K562 treated with DMSO at 1 percent for 24 hours (cell line): ENCODE data around the gene OR5T1. TPM values are rescaled to one million over a fixed set of nuclear protein-coding genes. Genes with fewer than 3 reads are reported as not detected.

Source experiments
- total RNA-seq: library from RNA; unstranded; fragments of 300-600 nt; gene quantifications from 2 replicates; pipeline ENCODE4 v1.2.3, GENCODE V29; 2022; ENCODE audit warnings: low read depth; ENCODE audit not compliant: insufficient read depth

OR5T1 gene
- not detected in 2 replicates for total RNA-seq

GRCh38 chr11:56273854-56274253 is at the start of gene OR5T1:
TSS of gene OR5T1 (plus strand) at chr11:56274154. CDS start at chr11:56275639, 1,485 bp downstream.

DNA sequence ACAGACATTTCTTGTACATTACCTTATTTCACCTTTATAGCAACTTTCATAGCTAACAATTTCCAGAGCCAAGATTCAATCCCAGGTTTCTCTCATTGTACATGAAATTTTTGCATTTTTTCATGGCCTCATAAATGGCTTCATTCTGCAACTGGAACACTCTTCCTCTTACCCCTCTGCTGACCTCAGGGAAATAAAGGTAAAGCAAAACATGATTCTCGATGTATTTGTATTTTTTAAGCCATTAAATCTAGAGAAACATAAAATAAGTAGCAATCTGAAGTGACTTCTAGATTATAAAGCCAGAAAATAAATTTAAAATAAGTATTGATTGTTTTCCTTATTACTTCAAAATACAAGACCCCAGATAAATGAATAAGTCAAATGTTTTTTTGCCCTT is 39.8 kb upstream of the OR5T1 start, which contains the start of gene OR5T2:
Gene OR5T2, minus strand, starts transcription at position 101 of the 400 bp plus-strand sequence. CDS start 1,193 bp downstream, outside the sequence.

DNA sequence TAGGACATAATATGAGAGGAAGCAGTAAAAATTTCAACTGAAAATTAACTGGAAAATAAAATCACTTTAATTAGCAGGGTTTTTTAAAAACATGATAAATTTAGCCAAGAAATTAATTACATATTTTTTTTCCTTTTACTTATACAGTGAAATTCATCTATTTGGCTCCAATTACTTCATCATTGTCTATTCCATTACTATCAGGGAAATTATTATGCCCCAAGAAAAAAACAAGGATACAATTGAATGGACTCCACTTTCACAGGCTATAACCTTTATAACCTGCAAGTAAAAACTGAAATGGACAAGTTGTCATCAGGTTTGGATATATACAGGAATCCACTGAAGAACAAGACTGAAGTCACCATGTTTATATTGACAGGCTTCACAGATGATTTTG is 22.0 kb upstream of the OR5T1 start, which contains the start of gene OR5T3:
Gene OR5T3, plus strand, starts transcription at position 301 of the 400 bp plus-strand sequence. Its CDS starts 0 bp downstream, at position 301.

GRCh38 chr11:56292154-56292553 is 18.2 kb downstream of the OR5T1 start, which contains the start of gene OR8H1:
TSS of gene OR8H1 (minus strand) at chr11:56292254. CDS start at chr11:56291062, 1,192 bp downstream.

DNA sequence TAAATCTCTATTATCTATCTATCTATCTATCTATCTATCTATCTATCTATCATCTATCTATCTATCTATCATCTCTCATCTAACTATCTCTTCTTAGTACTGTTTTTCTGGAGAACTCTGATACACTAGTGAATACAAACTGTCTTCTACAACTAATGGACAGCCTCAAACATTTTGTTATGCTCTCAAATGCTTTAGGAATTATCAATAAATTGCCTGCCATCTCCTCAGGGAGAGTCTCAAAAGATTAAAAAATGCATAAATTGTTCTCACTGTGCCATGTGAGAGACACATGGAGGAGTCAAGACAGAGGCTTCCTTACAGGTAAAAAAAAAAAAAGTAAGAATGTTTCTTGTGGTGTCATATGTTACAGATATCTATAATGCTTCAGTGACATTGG is 40.9 kb downstream of the OR5T1 start, which contains the start of gene OR8K3:
Gene OR8K3, plus strand, starts transcription at position 301 of the 400 bp plus-strand sequence. CDS start 3,163 bp downstream, outside the sequence.

Other genes starting within 250 kb of the OR5T1 start
- not detected in 2 replicates for gene OR5AS1, start 246.5 kb upstream of the OR5T1 start, total RNA-seq
- not detected in 2 replicates for gene OR8I2, start 180.8 kb upstream of the OR5T1 start, total RNA-seq
- gene OR8H2, start 170.5 kb upstream of the OR5T1 start, total RNA-seq: not detected in 2 replicates
- gene OR8H3, start 151.8 kb upstream of the OR5T1 start, total RNA-seq: not detected in 2 replicates
- gene OR8J3, start 134.0 kb upstream of the OR5T1 start, total RNA-seq: not detected in 2 replicates
- gene OR8K5, start 113.8 kb upstream of the OR5T1 start, total RNA-seq: not detected in 2 replicates
- gene OR5J2, start 97.5 kb upstream of the OR5T1 start, total RNA-seq: not detected in 2 replicates
- not detected in 2 replicates for gene OR5T2, start 39.9 kb upstream of the OR5T1 start, total RNA-seq
- gene OR5T3, start 21.9 kb upstream of the OR5T1 start, total RNA-seq: not detected in 2 replicates
- gene OR8H1, start 18.1 kb downstream of the OR5T1 start, total RNA-seq: not detected in 2 replicates
- gene OR8K3, start 41.0 kb downstream of the OR5T1 start, total RNA-seq: not detected in 2 replicates
- not detected in 2 replicates for gene OR8K1, start 71.9 kb downstream of the OR5T1 start, total RNA-seq
- gene OR8J1, start 80.1 kb downstream of the OR5T1 start, total RNA-seq: not detected in 2 replicates
- gene OR8U1, start 101.5 kb downstream of the OR5T1 start, total RNA-seq: not detected in 2 replicates
- not detected in 2 replicates for gene OR5AL1, start 138.5 kb downstream of the OR5T1 start, total RNA-seq
- not detected in 2 replicates for gene OR5M3, start 199.2 kb downstream of the OR5T1 start, total RNA-seq
- gene OR5M8, start 217.2 kb downstream of the OR5T1 start, total RNA-seq: not detected in 2 replicates